Measurements from ENCODE around the gene EFCC1. TPM values are rescaled to one million over a fixed set of nuclear protein-coding genes. Genes with fewer than 3 reads are reported as not detected.

EFCC1 gene
- total RNA-seq, 1 experiment from 2014 or later: 1.0 TPM

DNA sequence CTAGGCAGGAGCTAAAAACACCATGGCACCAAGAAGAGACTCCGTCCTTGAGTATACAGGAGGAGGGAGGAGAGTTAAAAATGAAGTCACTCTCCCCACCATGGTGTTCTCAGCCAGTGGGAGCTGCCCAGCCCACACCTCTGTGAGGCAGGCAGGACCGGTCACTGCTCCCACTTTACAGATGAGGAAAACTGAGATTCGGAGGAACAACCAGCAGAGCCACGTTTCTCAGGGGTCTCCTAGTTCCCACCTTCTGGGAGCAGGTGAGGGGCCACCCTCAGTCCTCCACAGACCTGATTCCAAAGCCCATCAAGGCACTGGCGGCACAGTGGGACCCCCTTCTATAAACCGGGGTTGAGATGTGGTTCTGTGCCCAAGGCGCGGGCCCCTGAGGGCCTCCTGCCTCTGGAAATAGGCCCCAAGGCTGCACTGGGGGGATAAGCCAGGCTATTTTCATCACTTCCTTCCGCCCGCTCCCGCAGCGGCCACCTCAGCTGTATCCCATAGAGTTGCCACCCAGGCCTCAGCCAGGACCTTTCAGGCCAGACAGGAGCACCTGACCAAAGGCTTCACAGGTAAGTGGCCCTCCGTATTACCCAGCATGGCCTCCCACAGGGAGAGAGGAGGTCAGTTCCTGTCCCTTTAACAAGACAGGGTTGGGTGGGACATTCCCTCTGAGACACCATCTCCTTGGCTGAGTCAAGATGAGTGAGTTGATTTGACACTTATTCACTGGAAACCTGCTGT lies 59.3 kb downstream of the EFCC1 start, which contains the start of gene GP9:
GP9 (plus strand) TSS at position 504 of the 747 bp plus-strand sequence. CDS start 961 bp downstream, outside the sequence.
- Histone ChIP-seq H3K79me2 (ENCODE audit: insufficient read depth, low read length) (no peaks in the 10 kb centered on the region), H3K36me3 (ENCODE audit: control insufficient read depth in 1 of 2, insufficient read depth in 2 of 2, low read length in 2 of 2) (no peaks in the 10 kb centered on the region), H3K9ac (ENCODE audit: low read length) (no peak within 1 kb of the TSS), H3K4me2 (ENCODE audit: low read length) (no peak within 1 kb of the TSS), H3K27ac (ENCODE audit: low read depth, low read length) (no peak within 1 kb of the TSS), H3K9me2 (ENCODE audit: insufficient read depth) (no peaks in the 10 kb centered on the region), H4K20me1 (ENCODE audit: insufficient read depth) (no peaks in the 10 kb centered on the region), H3K4me1 (ENCODE audit: control insufficient read depth in 1 of 2, insufficient read depth in 2 of 2, low read length in 2 of 2) (peaks cover 0 to 8% of the 10 kb centered on the region in 2 experiments; a peak in 1 of 4 replicates), H2AFZ (ENCODE audit: low read depth, low read length, poor library complexity, severe bottlenecking) (no peak within 1 kb of the TSS), H3K27me3 (ENCODE audit: insufficient read depth, low read length) (no peaks in the 10 kb centered on the region), H3K4me3 (replicated peaks in 1 of 2; ENCODE audit: low read depth in 1 of 2, low read length in 2 of 2) (no peak within 1 kb of the TSS), H3K9me3 (ENCODE audit: control insufficient read depth in 1 of 2, insufficient read depth in 1 of 2, low read depth in 1 of 2, low read length in 2 of 2) (no peaks in the 10 kb centered on the region)
- no peak for ATAC-seq
- POLR2A ChIA-PET: no interaction called here
- no peak for DNase-seq (ENCODE audit: low read depth, low spot score)
- TF ChIP-seq EZH2phosphoT487 (IDR thresholded peaks at IDR 0.05; ENCODE audit: borderline replicate concordance) (no peak), SP1 (IDR thresholded peaks at IDR 0.05; ENCODE audit: low read depth) (no peak), POLR2A (IDR thresholded peaks at IDR 0.05; ENCODE audit: borderline replicate concordance, extremely low read depth, insufficient read depth, insufficient read length) (no peak), POLR2AphosphoS5 (IDR thresholded peaks at IDR 0.05; ENCODE audit: low read depth, low read length) (no peak), CEBPB (IDR thresholded peaks at IDR 0.05; ENCODE audit: low read depth) (no peak), TCF7L2 (IDR thresholded peaks at IDR 0.05; ENCODE audit: borderline replicate concordance, extremely low read depth, insufficient read depth, insufficient read length) (no peak), EGR1 (IDR thresholded peaks at IDR 0.05; ENCODE audit: low read depth) (no peak), SRF (IDR thresholded peaks at IDR 0.05; ENCODE audit: low read depth) (no peak), FOSL1 (IDR thresholded peaks at IDR 0.05; ENCODE audit: low read depth) (no peak), JUND (IDR thresholded peaks at IDR 0.05) (no peak), YY1 (IDR thresholded peaks at IDR 0.05; ENCODE audit: extremely low read depth, insufficient replicate concordance, low read depth, low read length) (no peak), ELF1 (IDR thresholded peaks at IDR 0.05; ENCODE audit: borderline replicate concordance, low read depth) (no peak), CBX3 (IDR thresholded peaks at IDR 0.05; ENCODE audit: low read depth) (no peak), EZH2 (IDR thresholded peaks at IDR 0.05) (no peak), RAD21 (IDR thresholded peaks at IDR 0.05; ENCODE audit: low read depth) (no peak)
- TF ChIP-seq, protein P1, sequence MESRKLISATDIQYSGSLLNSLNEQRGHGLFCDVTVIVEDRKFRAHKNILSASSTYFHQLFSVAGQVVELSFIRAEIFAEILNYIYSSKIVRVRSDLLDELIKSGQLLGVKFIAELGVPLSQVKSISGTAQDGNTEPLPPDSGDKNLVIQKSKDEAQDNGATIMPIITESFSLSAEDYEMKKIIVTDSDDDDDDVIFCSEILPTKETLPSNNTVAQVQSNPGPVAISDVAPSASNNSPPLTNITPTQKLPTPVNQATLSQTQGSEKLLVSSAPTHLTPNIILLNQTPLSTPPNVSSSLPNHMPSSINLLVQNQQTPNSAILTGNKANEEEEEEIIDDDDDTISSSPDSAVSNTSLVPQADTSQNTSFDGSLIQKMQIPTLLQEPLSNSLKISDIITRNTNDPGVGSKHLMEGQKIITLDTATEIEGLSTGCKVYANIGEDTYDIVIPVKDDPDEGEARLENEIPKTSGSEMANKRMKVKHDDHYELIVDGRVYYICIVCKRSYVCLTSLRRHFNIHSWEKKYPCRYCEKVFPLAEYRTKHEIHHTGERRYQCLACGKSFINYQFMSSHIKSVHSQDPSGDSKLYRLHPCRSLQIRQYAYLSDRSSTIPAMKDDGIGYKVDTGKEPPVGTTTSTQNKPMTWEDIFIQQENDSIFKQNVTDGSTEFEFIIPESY (IDR thresholded peaks at IDR 0.05; ENCODE audit: extremely low read depth, insufficient replicate concordance, low read length): no peak
- TF ChIP-seq, protein P2, sequence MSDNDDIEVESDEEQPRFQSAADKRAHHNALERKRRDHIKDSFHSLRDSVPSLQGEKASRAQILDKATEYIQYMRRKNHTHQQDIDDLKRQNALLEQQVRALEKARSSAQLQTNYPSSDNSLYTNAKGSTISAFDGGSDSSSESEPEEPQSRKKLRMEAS (IDR thresholded peaks at IDR 0.05): no peak
- TF ChIP-seq, protein P3, sequence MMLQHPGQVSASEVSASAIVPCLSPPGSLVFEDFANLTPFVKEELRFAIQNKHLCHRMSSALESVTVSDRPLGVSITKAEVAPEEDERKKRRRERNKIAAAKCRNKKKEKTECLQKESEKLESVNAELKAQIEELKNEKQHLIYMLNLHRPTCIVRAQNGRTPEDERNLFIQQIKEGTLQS (IDR thresholded peaks at IDR 0.05): no peak
- TF ChIP-seq, protein P4, sequence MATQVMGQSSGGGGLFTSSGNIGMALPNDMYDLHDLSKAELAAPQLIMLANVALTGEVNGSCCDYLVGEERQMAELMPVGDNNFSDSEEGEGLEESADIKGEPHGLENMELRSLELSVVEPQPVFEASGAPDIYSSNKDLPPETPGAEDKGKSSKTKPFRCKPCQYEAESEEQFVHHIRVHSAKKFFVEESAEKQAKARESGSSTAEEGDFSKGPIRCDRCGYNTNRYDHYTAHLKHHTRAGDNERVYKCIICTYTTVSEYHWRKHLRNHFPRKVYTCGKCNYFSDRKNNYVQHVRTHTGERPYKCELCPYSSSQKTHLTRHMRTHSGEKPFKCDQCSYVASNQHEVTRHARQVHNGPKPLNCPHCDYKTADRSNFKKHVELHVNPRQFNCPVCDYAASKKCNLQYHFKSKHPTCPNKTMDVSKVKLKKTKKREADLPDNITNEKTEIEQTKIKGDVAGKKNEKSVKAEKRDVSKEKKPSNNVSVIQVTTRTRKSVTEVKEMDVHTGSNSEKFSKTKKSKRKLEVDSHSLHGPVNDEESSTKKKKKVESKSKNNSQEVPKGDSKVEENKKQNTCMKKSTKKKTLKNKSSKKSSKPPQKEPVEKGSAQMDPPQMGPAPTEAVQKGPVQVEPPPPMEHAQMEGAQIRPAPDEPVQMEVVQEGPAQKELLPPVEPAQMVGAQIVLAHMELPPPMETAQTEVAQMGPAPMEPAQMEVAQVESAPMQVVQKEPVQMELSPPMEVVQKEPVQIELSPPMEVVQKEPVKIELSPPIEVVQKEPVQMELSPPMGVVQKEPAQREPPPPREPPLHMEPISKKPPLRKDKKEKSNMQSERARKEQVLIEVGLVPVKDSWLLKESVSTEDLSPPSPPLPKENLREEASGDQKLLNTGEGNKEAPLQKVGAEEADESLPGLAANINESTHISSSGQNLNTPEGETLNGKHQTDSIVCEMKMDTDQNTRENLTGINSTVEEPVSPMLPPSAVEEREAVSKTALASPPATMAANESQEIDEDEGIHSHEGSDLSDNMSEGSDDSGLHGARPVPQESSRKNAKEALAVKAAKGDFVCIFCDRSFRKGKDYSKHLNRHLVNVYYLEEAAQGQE (IDR thresholded peaks at IDR 0.05; ENCODE audit: low read depth): no peak
- BruUV-seq (replicated peaks): no TSS peak
- RAD21 ChIA-PET (ENCODE audit: low non-redundant PET in 1 of 2, low total read pairs in 2 of 2, uncharacterized antibody in 2 of 2, unreplicated experiment in 2 of 2): no interaction called here
- CTCF ChIA-PET: no interaction called here
- intact Hi-C loops (cut with micrococcal nuclease): no loop called here
